IPS-18c (cell line): ENCODE data around the gene ZNF280C.

ENCODE experiments used
- H3K4me3 ChIP-seq: 2 replicates; pipeline ENCODE4 v1.7.0; 2013; ENCODE audit warnings: low read depth, mild to moderate bottlenecking, low read length, moderate library complexity; ENCODE audit not compliant: insufficient read depth
- H3K9me3 ChIP-seq: one replicate; pipeline ENCODE4 v1.6.1; 2013; ENCODE audit warnings: mild to moderate bottlenecking, low read length, moderate library complexity; ENCODE audit not compliant: control insufficient read depth, insufficient read depth

ZNF280C gene

DNA sequence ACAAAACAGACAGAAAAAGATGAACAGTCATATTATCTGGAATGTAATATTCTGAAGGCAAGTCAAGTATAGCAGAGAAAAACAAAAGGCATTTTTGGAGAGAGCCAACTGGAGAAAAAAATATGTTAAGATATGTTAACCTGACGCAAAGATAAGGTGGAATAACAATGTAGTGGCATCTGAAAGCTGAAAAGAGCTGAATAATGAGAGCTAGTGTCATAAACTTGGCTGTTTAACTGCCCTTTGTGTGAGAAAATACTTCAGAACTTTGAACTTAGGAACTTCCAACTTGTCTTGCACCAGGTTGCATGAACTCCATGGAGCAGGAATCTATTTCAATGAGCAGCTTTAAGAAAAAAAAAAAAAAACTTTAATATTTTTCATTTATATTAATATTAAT lies 64.1 kb downstream of the ZNF280C start:
- H3K4me3 ChIP-seq: no peak overlapping the region
- no peaks in the 10 kb centered on the region for H3K9me3 ChIP-seq

DNA sequence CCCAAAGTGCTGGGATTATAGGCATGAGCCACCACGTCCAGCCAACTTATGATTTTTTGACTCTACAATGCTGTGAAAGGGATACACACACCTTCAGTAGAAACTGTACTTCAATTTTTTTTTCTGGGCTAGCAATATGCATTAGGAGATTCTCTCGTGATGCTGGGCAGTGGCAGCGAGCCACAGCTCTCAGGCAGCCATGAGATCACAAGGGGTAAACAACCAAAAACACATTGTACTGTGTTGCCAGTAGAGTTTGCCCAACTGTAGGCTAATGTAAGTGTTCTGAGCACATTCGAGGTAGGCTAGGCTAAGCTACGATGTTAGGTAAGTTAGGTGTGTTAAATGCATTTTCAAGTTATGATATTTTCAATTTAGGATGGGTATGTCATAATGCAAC lies 71.2 kb downstream of the ZNF280C start:
- Histone ChIP-seq H3K4me3 (no peak overlapping the region), H3K9me3 (no peaks in the 10 kb centered on the region)

DNA sequence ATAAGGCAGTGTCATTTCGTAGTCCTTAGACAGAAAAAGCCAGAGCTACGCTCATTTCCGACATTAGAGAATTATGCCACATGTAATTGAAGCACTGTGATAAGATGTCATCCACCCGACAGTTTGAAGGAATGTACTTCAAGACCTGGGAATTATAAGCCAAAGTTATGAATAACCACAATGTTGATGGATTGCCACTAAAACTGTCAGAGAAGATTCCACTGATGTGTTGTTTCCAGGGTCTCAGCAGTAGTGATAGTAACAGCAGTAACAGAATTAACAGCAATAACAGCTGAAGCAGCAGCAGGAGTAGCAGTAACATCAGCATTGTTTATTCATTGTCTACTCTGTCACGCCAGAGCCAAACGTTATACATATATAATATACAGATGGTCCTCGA lies 72.2 kb downstream of the ZNF280C start:
- H3K9me3 ChIP-seq: no peaks in the 10 kb centered on the region

DNA sequence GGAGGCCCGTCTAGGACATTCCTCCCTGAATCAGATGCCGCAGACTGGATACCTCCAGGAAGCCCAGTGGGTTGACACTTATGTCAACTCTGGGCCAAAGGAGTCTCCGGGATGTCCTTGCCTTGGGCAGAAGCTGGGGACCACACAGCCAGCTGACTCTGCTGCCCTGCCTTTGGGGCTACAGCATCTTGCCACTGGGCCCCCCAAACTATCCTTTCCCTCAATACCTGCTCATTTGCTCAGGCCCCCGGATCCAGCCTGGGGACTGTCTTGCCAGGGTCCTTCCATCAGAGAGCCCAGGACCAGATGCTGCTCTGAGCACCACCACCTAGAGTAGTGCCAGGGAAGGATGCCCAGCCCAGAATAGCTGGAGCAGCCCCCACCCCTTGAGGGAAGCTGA lies 77.9 kb downstream of the ZNF280C start:
- H3K4me3 ChIP-seq: no peak overlapping the region
- peaks cover 8% of the 10 kb centered on the region for H3K9me3 ChIP-seq

More for the DNA sequence above, 72.2 kb downstream of the ZNF280C start:
- H3K4me3 ChIP-seq: no peak overlapping the region

DNA sequence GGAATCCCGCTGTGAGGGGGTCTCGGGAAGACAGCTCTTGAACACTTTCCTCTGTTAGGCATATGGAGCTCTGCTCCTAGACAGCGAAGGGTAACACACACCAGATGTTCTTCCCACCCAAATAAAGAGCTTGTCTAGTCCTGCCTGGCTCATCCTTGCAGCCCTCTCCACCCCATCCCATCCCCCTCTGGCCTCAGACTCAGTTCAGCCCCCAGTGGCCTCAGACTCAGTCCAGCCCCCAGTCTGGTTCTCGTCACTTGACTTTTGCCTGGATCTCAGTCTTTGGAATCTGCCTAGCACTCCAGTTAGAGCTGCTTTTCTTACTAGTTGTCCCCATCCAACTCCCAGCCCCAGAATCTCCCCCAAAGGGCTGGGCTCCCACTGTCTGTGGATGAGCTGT lies 82.0 kb downstream of the ZNF280C start:
- no peak overlapping the region for H3K4me3 ChIP-seq
- peaks cover 18% of the 10 kb centered on the region for H3K9me3 ChIP-seq

DNA sequence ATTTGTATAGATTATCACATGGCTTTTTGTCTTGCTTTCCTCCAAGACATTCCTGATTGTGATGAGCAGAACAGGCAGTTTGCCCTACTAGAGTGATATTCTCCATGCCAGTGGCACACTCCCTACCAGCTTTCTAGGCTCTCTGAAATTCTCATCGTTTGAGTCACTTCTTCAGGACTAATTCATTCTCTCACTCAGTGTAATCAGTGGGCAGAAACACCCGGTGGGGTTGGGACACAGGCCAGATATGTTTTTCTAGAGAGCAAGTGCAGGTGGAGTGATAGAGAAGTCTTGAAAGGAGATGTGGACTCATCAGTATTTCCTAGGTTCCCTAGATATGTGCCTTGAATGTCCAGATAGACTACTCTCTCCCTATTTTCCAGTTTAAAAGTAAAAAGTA lies 83.8 kb downstream of the ZNF280C start:
- H3K4me3 ChIP-seq: no peak overlapping the region
- peaks cover 14% of the 10 kb centered on the region for H3K9me3 ChIP-seq

DNA sequence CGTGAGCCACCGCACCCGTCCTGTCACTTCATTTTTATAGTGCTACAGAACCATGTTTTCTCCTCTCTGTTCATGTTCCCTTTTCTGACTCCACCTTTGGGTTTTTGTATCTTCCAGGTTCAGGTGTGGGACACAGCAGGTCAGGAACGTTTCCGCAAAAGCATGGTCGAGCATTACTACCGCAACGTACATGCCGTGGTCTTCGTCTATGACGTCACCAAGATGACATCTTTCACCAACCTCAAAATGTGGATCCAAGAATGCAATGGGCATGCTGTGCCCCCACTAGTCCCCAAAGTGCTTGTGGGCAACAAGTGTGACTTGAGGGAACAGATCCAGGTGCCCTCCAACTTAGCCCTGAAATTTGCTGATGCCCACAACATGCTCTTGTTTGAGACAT lies 84.5 kb downstream of the ZNF280C start:
- Histone ChIP-seq H3K9me3 (peaks cover 12% of the 10 kb centered on the region), H3K4me3 (no peak overlapping the region; the same call in 1 of the 2 replicates)

DNA sequence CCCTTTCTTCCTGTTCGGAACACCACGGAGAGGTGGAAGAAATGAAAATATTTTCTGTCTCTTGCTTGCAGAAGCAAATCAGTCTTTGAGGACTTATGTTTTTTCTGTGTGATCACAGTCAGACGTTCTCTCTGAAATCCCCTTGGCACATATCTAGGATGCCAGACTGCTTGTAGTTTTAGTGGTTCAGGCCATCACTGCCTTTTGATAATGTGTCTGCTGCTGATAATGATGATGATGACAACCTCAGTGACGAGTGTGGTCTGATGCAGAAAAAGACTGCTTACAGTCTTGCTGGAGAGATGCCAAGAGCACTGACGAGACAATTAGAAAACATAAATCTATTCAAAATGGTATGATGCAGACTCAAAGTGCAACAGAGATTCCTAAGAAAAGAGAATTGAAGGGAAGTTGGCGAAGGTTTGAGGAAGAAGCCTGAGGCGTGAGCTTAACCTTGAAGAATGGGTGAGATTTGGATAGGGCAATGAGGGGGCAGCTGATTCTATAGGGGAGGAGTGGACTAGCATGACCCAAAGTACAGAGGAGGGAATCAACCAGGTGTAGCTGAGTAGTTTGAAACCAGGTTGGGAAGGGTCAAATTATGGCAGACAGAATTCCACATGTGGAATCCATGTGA lies 89.0 kb downstream of the ZNF280C start:
- H3K4me3 ChIP-seq: no peak overlapping the region
- H3K9me3 ChIP-seq: peaks cover 14% of the 10 kb centered on the region

DNA sequence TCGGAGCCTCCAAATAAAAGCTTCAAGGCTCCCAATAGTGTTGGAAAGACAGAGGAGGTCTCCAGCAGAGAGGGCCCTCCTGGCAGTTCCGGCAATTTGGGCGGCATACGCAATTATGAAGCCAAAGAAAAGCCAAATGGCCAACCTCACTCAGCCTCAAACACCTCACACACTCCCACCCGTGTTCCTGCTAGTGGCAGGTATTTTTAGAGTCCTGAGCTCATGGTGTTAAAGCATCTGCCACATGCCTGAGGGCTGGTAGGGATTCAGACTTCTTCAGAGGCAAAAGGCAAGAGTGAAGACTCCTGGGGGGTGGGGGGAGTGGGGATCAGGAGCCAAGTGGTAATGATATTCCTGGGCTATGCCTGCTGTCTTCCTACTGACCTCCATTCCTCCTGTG lies 89.5 kb downstream of the ZNF280C start:
- Histone ChIP-seq H3K4me3 (no peak overlapping the region), H3K9me3 (peaks cover 10% of the 10 kb centered on the region)

DNA sequence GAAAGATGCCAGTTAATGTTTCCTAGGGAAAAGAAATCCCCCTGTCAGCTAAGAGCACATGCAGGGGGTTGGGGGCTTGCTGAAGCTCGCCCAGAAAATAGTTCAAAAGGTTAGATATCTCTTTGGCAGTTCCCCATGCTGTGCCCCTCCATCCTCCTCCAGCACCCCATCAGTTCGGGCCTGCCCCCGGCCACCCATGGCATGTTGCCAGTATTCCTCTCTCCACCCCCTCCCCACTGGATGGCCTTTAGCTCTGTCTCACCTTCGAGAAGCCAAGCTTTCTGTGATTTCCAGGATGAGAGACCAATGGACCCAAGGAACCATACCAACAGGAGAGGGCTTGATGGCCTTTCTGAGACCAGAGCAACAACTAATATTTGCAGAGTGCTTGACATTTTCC lies 91.8 kb downstream of the ZNF280C start:
- no peak overlapping the region for H3K4me3 ChIP-seq

DNA sequence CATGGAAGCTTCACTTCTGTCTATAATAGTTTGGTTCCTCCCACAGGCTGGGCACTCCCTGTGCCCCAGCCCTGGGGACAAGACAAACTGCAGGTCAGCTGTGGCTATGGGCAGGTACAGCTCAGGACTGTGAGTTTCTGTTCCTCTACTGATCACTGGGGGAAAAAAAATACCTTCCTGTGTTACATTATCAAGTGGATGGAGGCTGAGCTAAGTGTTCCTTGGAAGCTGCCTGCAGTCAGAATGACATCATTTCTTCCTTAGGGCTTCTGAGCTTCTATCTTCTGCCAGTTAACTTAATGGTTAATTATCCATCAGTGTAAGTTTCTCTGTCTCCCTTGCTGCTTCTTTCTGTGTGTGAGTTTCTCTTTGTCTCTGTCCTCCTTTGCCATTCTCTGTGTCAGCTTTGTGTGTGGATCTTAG lies 92.3 kb downstream of the ZNF280C start:
- Histone ChIP-seq H3K4me3 (no peak overlapping the region), H3K9me3 (peaks cover 8% of the 10 kb centered on the region)

More for the DNA sequence above, 91.8 kb downstream of the ZNF280C start:
- H3K9me3 ChIP-seq: peaks cover 8% of the 10 kb centered on the region

DNA sequence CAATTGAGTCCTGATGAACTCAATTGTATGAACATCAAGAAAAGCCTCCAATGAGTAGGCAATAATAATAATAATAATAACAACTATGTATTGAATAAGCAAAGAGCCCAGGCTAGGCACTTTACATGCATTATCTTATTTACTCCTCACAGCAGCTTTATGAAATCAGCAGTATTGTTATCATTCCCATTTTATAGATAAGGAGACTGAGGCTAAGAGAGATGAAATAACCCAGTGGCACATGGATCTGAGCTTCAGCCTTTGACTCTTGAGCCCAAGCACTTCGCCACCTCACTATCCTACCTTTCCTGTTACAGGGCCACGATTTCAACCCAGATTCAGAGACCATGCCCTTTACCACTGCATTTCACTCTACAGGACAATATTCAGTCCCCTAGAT lies 93.8 kb downstream of the ZNF280C start:
- no peak overlapping the region for H3K4me3 ChIP-seq
- H3K9me3 ChIP-seq: peaks cover 8% of the 10 kb centered on the region

DNA sequence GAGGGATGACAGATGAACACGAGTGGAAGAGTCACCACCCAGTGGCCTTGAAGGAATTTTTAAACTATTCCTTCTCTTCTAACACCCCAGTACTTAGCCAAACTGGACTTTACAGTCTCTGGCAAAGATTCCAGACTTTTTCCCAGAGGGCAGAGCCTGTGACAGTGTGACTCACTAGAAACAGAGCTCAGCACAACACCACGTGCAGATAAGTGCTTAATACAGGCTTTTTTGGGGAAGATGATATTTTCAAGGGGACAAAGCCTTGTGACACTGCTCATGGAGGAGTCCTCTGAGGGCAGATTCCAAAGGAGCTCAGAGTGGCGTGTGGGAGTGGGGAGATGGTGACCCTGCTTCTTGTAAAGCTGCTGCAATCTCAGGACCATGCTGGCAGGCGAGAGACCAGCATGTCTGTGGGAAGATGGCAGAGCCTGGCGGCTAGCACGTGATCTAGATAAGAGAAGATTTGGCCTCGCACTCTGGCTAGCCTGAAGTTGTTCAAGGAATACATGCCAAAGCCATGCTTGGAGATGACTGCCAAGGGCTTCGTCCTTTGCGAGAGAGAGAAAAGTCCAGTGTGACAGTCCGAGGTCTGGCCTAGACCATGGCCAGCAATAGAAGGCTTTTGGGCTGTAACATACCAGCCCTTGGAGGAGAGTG lies 94.5 kb downstream of the ZNF280C start:
- Histone ChIP-seq H3K4me3 (no peak overlapping the region), H3K9me3 (peaks cover 8% of the 10 kb centered on the region)

DNA sequence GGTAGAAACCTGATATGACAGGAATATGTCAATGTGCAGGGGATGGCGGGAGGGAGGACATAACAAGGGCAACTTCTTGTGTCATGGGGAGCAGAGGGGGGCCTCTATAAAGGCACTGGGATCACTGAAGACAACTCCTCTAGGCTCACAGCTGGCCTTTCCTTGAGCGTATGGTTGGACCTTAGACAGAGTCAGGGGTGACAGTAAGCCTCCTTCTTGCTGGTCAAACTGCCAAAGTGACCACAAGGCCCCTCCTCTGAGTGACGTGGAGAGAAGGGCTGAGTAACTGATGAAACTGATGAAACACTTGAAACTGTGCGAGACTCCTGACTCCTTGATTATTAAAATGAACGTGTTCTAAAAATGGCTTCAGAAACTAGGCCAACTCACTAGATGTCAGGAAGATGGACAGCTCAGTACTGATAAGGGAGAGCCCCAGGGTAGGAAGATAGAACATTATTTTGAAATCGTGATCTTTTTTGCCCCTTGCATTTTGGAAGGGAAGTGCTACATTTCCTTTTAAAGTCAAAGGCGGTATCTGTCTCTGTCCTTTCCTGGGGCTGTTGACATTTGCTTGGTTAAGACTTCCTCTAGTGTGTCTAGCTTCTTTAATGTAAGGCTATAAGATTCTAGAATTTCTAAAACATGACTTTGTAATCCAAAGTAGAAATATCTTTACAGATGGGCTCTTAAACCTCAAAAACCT lies 95.4 kb downstream of the ZNF280C start:
- Histone ChIP-seq H3K9me3 (peaks cover 8% of the 10 kb centered on the region), H3K4me3 (no peak overlapping the region)

DNA sequence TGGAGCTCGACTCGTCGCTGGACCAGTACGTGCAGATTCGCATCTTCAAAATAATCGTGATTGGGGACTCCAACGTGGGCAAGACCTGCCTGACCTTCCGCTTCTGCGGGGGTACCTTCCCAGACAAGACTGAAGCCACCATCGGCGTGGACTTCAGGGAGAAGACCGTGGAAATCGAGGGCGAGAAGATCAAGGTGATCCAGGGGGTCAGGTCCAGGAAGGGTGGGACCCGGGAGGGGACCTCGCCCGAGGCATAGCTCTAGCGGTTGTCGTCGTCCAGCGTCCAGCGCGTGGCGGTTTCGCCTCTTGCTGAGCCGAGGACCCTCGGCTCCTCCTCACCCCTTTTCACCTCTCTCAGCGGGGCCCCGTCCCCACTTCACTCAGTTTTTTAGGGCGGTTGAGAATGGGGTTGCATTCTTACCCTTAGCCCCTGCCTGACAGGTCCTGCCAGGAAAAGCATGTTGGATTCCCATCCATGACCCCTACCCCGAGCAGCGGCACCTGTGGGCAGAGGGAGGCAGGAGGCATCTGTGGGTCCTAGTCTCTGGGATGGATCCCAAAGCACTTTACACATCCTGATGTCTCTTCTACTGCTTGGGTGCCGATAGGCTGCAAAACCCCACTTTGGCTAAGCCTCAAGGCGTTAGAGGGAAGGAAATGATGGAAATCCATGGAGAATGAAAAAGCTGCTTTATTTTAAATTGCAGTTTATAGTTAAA lies 96.4 kb downstream of the ZNF280C start:
- peak overlapping the region; percentile 56 for H3K4me3 ChIP-seq
- peaks cover 2% of the 10 kb centered on the region for H3K9me3 ChIP-seq

DNA sequence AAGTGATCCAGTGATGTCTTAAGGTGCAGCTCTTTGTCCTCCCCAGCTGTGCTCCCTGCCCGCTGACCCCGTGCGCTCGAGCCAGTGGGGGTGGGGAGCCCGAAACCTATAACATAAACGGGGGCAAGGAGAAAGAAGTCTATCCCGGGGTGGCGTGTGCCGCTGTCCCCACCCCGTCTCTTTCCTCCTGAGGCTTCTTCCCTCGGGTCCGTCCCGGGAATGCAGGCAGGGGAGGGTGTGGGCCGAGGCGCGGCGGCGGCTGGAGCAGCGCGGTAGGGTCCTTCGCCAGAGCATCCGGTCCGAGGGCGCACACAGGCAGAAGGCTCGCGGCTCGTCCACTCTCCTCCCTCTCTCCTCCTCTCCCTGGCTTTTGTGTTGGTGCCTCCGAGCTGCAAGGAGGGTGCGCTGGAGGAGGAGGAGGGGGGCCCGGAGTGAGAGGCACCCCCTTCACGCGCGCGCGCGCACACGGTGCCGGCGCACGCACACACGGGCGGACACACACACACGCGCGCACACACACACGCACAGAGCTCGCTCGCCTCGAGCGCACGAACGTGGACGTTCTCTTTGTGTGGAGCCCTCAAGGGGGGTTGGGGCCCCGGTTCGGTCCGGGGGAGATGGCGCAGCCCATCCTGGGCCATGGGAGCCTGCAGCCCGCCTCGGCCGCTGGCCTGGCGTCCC lies 97.1 kb downstream of the ZNF280C start, which contains the start of gene RAB33A:
Gene RAB33A, plus strand, starts transcription at position 517 of the 681 bp plus-strand sequence. Its CDS starts 101 bp downstream, at position 618.
- Histone ChIP-seq H3K4me3 (peak within 1 kb of the TSS; percentile 56), H3K9me3 (peaks cover 2% of the 10 kb centered on the region)
